ENCODE measurements around the gene MSX2. TPM values are rescaled to one million over a fixed set of nuclear protein-coding genes. Genes with fewer than 3 reads are reported as not detected.

MSX2 gene
- total RNA-seq (not detected), total RNA-seq (0 to 0.29 (median 0.06) reads per million in 29 experiments)
- total RNA-seq (2013) = not detected

GRCh38 chr5:174724484-174725260 lies at the start of gene MSX2:
MSX2 (plus strand) TSS chr5:174724582; CDS start chr5:174724660, 78 bp downstream.
- ATAC-seq (replicated peaks in 1 of 4) (peak; percentile 42 to 75 (median 58)), DNase-seq (peak in 10 of 35 experiments; percentile 1 to 35 (median 8))
- POLR2A ChIA-PET = no interaction called here
- H3K4me1 ChIP-seq (ENCODE audit: control insufficient read depth in 1 of 2, extremely low read depth in 1 of 2, insufficient read depth in 2 of 2, low read length in 2 of 2) = peaks cover 0 to 8% of the 10 kb centered on the region in 2 experiments
- WGBS (ENCODE audit: insufficient coverage) = 9% methylated on average over 87 of the region's 87 CpGs
- no peaks in the 10 kb centered on the region for H3K9me3 ChIP-seq
- H3K4me3 Mint-ChIP-seq = peak within 1 kb of the TSS; percentile 49 to 74 (median 61)
- CTCF ChIA-PET = no interaction called here
- H3K27ac Mint-ChIP-seq = no peak within 1 kb of the TSS
- H3K27ac ChIP-seq (ENCODE audit: low read length) = no peak within 1 kb of the TSS
- H3K36me3 Mint-ChIP-seq = no peaks in the 10 kb centered on the region
- H3K9me3 Mint-ChIP-seq = no peaks in the 10 kb centered on the region
- H3K4me1 Mint-ChIP-seq = peaks cover 8 to 23% (median 15%) of the 10 kb centered on the region in 3 donors
- H3K4me3 ChIP-seq (ENCODE audit: control insufficient read depth in 1 of 2, extremely low read depth in 1 of 2, low read length in 1 of 2) = peak within 1 kb of the TSS in 1 of 2 donors; percentile 38
- H3K27me3 Mint-ChIP-seq = peaks cover 77 to 87% of the 10 kb centered on the region in 2 donors
- no peaks in the 10 kb centered on the region for H3K36me3 ChIP-seq (ENCODE audit: control insufficient read depth in 2 of 2, extremely low read depth in 1 of 2, insufficient read depth in 1 of 2, low read length in 1 of 2)
- H3K27me3 ChIP-seq (replicated peaks in 1 of 2; ENCODE audit: control insufficient read depth in 2 of 2, extremely low read depth in 1 of 2, insufficient read depth in 2 of 2, low read length in 1 of 2) = peaks cover 38 to 64% of the 10 kb centered on the region in 2 experiments

GRCh38 chr5:174675110-174675509 lies 49.3 kb upstream of the MSX2 start:
- Histone ChIP-seq H3K27ac (ENCODE audit: low read length) (no peak overlapping the region), H3K27me3 (replicated peaks in 1 of 2; ENCODE audit: control insufficient read depth in 2 of 2, extremely low read depth in 1 of 2, insufficient read depth in 2 of 2, low read length in 1 of 2) (no peaks in the 10 kb centered on the region), H3K36me3 (ENCODE audit: control insufficient read depth in 2 of 2, extremely low read depth in 1 of 2, insufficient read depth in 1 of 2, low read length in 1 of 2) (no peaks in the 10 kb centered on the region), H3K4me1 (ENCODE audit: control insufficient read depth in 1 of 2, extremely low read depth in 1 of 2, insufficient read depth in 2 of 2, low read length in 2 of 2) (no peaks in the 10 kb centered on the region), H3K9me3 (no peaks in the 10 kb centered on the region), H3K4me3 (ENCODE audit: control insufficient read depth in 1 of 2, extremely low read depth in 1 of 2, low read length in 1 of 2) (no peak overlapping the region)
- no peak for ATAC-seq (replicated peaks in 1 of 4)
- CTCF ChIA-PET = no interaction called here
- Mint-ChIP-seq H3K36me3 (no peaks in the 10 kb centered on the region), H3K27ac (no peak overlapping the region), H3K27me3 (peaks cover 1 to 7% of the 10 kb centered on the region in 2 donors), H3K9me3 (peaks cover 0 to 3% (median 1%) of the 10 kb centered on the region in 3 donors), H3K4me1 (no peaks in the 10 kb centered on the region), H3K4me3 (no peak overlapping the region)
- no peak for DNase-seq
- POLR2A ChIA-PET = no interaction called here
- no CpG with 5 or more reads among the region's 2 CpGs for WGBS (ENCODE audit: insufficient coverage)

DNA sequence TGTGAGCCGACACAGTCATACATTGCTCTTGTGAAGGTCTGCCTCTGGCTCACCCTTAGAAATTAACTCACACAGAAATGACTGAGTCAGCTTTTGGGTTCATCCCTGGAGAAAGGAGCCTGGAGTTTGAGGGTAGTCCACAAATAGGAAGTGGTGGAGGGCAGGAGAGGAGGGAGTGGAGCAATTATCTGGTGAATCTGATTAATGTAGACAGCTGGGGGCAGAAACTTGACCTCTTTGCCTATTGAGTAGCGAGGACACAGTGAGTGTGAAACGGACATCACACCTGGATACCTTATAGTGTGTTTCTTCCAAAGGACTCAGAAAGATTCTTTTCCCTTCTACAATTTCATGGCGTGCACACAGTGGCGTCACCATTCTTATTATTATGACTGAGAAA lies 48.5 kb upstream of the MSX2 start:
- no peaks in the 10 kb centered on the region for H3K4me1 ChIP-seq (ENCODE audit: control insufficient read depth in 1 of 2, extremely low read depth in 1 of 2, insufficient read depth in 2 of 2, low read length in 2 of 2)
- peaks cover 0 to 3% (median 3%) of the 10 kb centered on the region in 3 donors for H3K9me3 Mint-ChIP-seq
- no peak overlapping the region for H3K27ac ChIP-seq (ENCODE audit: low read length)
- H3K4me3 ChIP-seq (ENCODE audit: control insufficient read depth in 1 of 2, extremely low read depth in 1 of 2, low read length in 1 of 2) = no peak overlapping the region
- H3K4me1 Mint-ChIP-seq = no peaks in the 10 kb centered on the region
- no peak overlapping the region for H3K4me3 Mint-ChIP-seq
- H3K27me3 ChIP-seq (replicated peaks in 1 of 2; ENCODE audit: control insufficient read depth in 2 of 2, extremely low read depth in 1 of 2, insufficient read depth in 2 of 2, low read length in 1 of 2) = no peaks in the 10 kb centered on the region
- ATAC-seq (replicated peaks in 1 of 4) = no peak
- ChIA-PET POLR2A (no interaction called here), CTCF (no interaction called here)
- H3K27ac Mint-ChIP-seq = no peak overlapping the region
- DNase-seq = no peak
- H3K36me3 ChIP-seq (ENCODE audit: control insufficient read depth in 2 of 2, extremely low read depth in 1 of 2, insufficient read depth in 1 of 2, low read length in 1 of 2) = no peaks in the 10 kb centered on the region
- WGBS (ENCODE audit: insufficient coverage) = 65% methylated on average over 2 of the region's 5 CpGs
- H3K9me3 ChIP-seq = no peaks in the 10 kb centered on the region
- H3K36me3 Mint-ChIP-seq = no peaks in the 10 kb centered on the region
- peaks cover 3 to 7% of the 10 kb centered on the region in 2 donors for H3K27me3 Mint-ChIP-seq

- Histone ChIP-seq H3K4me3 (ENCODE audit: control insufficient read depth in 1 of 2, extremely low read depth in 1 of 2, low read length in 1 of 2) (no peak overlapping the region), H3K9me3 (no peaks in the 10 kb centered on the region), H3K27ac (ENCODE audit: low read length) (no peak overlapping the region), H3K27me3 (replicated peaks in 1 of 2; ENCODE audit: control insufficient read depth in 2 of 2, extremely low read depth in 1 of 2, insufficient read depth in 2 of 2, low read length in 1 of 2) (no peaks in the 10 kb centered on the region), H3K4me1 (ENCODE audit: control insufficient read depth in 1 of 2, extremely low read depth in 1 of 2, insufficient read depth in 2 of 2, low read length in 2 of 2) (no peaks in the 10 kb centered on the region), H3K36me3 (ENCODE audit: control insufficient read depth in 2 of 2, extremely low read depth in 1 of 2, insufficient read depth in 1 of 2, low read length in 1 of 2) (no peaks in the 10 kb centered on the region)
- Mint-ChIP-seq H3K9me3 (peaks cover 0 to 3% (median 3%) of the 10 kb centered on the region in 3 donors), H3K4me1 (no peaks in the 10 kb centered on the region), H3K36me3 (no peaks in the 10 kb centered on the region), H3K4me3 (no peak overlapping the region), H3K27ac (no peak overlapping the region), H3K27me3 (peaks cover 1 to 6% of the 10 kb centered on the region in 2 donors)
- ChIA-PET POLR2A (no interaction called here), CTCF (no interaction called here)
- DNase-seq (no peak), ATAC-seq (replicated peaks in 1 of 4) (no peak)
Measured at GRCh38 chr5:174678107-174678506, 46.3 kb upstream of the MSX2 start.

- DNase-seq (no peak), ATAC-seq (replicated peaks in 1 of 4) (no peak)
- Histone ChIP-seq H3K36me3 (ENCODE audit: control insufficient read depth in 2 of 2, extremely low read depth in 1 of 2, insufficient read depth in 1 of 2, low read length in 1 of 2) (no peaks in the 10 kb centered on the region), H3K9me3 (no peaks in the 10 kb centered on the region), H3K4me3 (ENCODE audit: control insufficient read depth in 1 of 2, extremely low read depth in 1 of 2, low read length in 1 of 2) (no peak overlapping the region), H3K4me1 (ENCODE audit: control insufficient read depth in 1 of 2, extremely low read depth in 1 of 2, insufficient read depth in 2 of 2, low read length in 2 of 2) (no peaks in the 10 kb centered on the region), H3K27ac (ENCODE audit: low read length) (no peak overlapping the region), H3K27me3 (replicated peaks in 1 of 2; ENCODE audit: control insufficient read depth in 2 of 2, extremely low read depth in 1 of 2, insufficient read depth in 2 of 2, low read length in 1 of 2) (peaks cover 0 to under 1% of the 10 kb centered on the region in 2 experiments)
- POLR2A ChIA-PET = no interaction called here
- H3K36me3 Mint-ChIP-seq = no peaks in the 10 kb centered on the region
- H3K9me3 Mint-ChIP-seq = peaks cover 0 to 7% (median 5%) of the 10 kb centered on the region in 3 donors
- WGBS (ENCODE audit: insufficient coverage) = 92% methylated on average over 2 of the region's 7 CpGs
- H3K4me1 Mint-ChIP-seq = no peaks in the 10 kb centered on the region
- CTCF ChIA-PET = no interaction called here
- H3K27me3 Mint-ChIP-seq = peaks cover 2 to 11% of the 10 kb centered on the region in 2 donors
- H3K4me3 Mint-ChIP-seq = no peak overlapping the region
- H3K27ac Mint-ChIP-seq = no peak overlapping the region
Measured at GRCh38 chr5:174680901-174681565, 43.3 kb upstream of the MSX2 start.

- POLR2A ChIA-PET = no interaction called here
- Mint-ChIP-seq H3K9me3 (peaks cover 0 to 5% (median 4%) of the 10 kb centered on the region in 3 donors), H3K27me3 (peaks cover 42 to 43% of the 10 kb centered on the region in 2 donors)
Measured at GRCh38 chr5:174687503-174687902, 36.9 kb upstream of the MSX2 start.

More at GRCh38 chr5:174687503-174687902, 36.9 kb upstream of the MSX2 start:
- DNase-seq (no peak), ATAC-seq (replicated peaks in 1 of 4) (no peak)
- no peaks in the 10 kb centered on the region for H3K4me1 ChIP-seq (ENCODE audit: control insufficient read depth in 1 of 2, extremely low read depth in 1 of 2, insufficient read depth in 2 of 2, low read length in 2 of 2)
- H3K27ac Mint-ChIP-seq = no peak overlapping the region
- no peaks in the 10 kb centered on the region for H3K36me3 Mint-ChIP-seq
- CTCF ChIA-PET = interaction anchor here in 1 of 2 donors (0.7 kb wide), 1 partner anchor 444 kb away, joined by 5 read pairs; no protein-coding TSS in a partner anchor
- peaks cover 10 to 11% (median 11%) of the 10 kb centered on the region in 3 donors for H3K4me1 Mint-ChIP-seq
- H3K4me3 Mint-ChIP-seq = no peak overlapping the region
- no peak overlapping the region for H3K27ac ChIP-seq (ENCODE audit: low read length)
- H3K27me3 ChIP-seq (replicated peaks in 1 of 2; ENCODE audit: control insufficient read depth in 2 of 2, extremely low read depth in 1 of 2, insufficient read depth in 2 of 2, low read length in 1 of 2) = peaks cover 11 to 31% of the 10 kb centered on the region in 2 experiments
- no peak overlapping the region for H3K4me3 ChIP-seq (ENCODE audit: control insufficient read depth in 1 of 2, extremely low read depth in 1 of 2, low read length in 1 of 2)
- H3K9me3 ChIP-seq = no peaks in the 10 kb centered on the region
- H3K36me3 ChIP-seq (ENCODE audit: control insufficient read depth in 2 of 2, extremely low read depth in 1 of 2, insufficient read depth in 1 of 2, low read length in 1 of 2) = no peaks in the 10 kb centered on the region
